C4-2B (cell line): ENCODE measurements around the gene TPSAB1.

Experiments
- ZFX ChIP-seq: fragments of 450-650 bp; IDR thresholded peaks from 2 replicates; pipeline ENCODE4 v1.6.1; 2017
- TF ChIP-seq, protein P1 (sequence below): fragments of 450-650 bp; conservative IDR thresholded peaks from 2 replicates; pipeline ENCODE4 v1.5.1; 2017; ENCODE audit warnings: mild to moderate bottlenecking

DNA sequence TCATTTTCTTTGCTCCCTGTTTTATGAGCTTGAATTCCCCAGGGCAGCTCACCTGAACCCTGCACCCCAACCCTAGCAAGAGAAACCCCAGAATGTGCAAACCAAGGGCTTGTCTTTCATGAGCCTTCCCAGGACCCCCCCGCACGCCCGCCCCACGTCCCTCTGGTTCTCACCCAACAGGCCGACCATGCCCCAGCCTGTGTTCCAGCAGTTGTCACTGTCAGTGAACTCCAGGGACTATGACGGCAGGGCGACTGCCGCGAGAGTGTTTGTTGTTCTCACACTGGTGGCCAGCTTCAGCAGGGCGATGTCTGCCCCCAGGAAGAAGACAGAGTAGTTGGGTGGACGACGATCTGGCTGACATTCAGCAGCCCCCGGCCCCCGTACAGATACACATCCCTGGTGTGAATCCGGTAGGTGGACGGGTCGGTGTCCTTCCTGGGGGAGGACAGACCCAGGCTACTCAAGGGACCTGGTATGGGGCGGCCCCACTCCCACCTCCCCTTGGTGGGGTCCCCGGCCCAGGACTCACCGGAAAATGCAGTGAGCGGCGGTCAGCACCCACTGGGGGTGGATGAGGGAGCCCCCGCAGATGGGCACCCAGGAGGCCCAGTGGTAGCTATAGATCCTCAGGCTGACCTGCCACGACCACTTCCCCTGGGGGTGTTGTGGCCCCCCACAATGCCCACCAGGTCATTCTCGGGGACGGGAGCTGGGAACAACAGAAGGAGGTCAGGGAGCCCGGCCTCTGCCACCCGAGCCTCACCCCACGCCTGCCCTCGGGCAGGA is 35.5 kb downstream of the TPSAB1 start:
- TF ChIP-seq, protein P1, sequence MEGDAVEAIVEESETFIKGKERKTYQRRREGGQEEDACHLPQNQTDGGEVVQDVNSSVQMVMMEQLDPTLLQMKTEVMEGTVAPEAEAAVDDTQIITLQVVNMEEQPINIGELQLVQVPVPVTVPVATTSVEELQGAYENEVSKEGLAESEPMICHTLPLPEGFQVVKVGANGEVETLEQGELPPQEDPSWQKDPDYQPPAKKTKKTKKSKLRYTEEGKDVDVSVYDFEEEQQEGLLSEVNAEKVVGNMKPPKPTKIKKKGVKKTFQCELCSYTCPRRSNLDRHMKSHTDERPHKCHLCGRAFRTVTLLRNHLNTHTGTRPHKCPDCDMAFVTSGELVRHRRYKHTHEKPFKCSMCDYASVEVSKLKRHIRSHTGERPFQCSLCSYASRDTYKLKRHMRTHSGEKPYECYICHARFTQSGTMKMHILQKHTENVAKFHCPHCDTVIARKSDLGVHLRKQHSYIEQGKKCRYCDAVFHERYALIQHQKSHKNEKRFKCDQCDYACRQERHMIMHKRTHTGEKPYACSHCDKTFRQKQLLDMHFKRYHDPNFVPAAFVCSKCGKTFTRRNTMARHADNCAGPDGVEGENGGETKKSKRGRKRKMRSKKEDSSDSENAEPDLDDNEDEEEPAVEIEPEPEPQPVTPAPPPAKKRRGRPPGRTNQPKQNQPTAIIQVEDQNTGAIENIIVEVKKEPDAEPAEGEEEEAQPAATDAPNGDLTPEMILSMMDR: no peak
- no peak for TF ChIP-seq ZFX
